OCI-LY3 (cell line): Measurements from ENCODE around the gene CLDN14.

ENCODE experiments used
- H2AFZ ChIP-seq: fragments of 200-600, 300-600 bp; shearing (Covaris generic); 2 replicates; pipeline ENCODE4 v1.6.0; 2014; ENCODE audit warnings: antibody characterized with exemption, low read depth, low read length
- H3K27ac ChIP-seq: fragments of 200-600, 300-600 bp; sonication (generic); 2 replicates; pipeline ENCODE4 v1.5.1; 2014; ENCODE audit warnings: mild to moderate bottlenecking, low read length, moderate library complexity, mixed read lengths
- H3K27me3 ChIP-seq: fragments of 200-600, 300-600 bp; sonication (generic); 2 replicates; pipeline ENCODE4 v1.6.1; 2014; ENCODE audit warnings: low read depth, low read length, mixed read lengths
- H3K36me3 ChIP-seq: fragments of 200-600, 300-600 bp; sonication (generic); replicated peaks from 2 replicates; pipeline ENCODE3; 2014; ENCODE audit warnings: low read depth, low read length, mixed read lengths
- H3K4me1 ChIP-seq: fragments of 300-600, 200-600 bp; sonication (generic); 2 replicates; pipeline ENCODE4 v1.6.1; 2014; ENCODE audit warnings: low read length, mixed read lengths
- H3K4me2 ChIP-seq: fragments of 200-600, 300-600 bp; sonication (generic); 2 replicates; pipeline ENCODE4 v1.6.1; 2014; ENCODE audit warnings: low read length, mixed read lengths
- H3K4me3 ChIP-seq: fragments of 300-600, 200-600 bp; sonication (generic); 2 replicates; pipeline ENCODE4 v1.5.1; 2014; ENCODE audit warnings: antibody characterized with exemption, mild to moderate bottlenecking, low read length, moderate library complexity
- H3K79me2 ChIP-seq: fragments of 300-600, 200-600 bp; shearing (Covaris generic); 2 replicates; pipeline ENCODE4 v1.6.1; 2014; ENCODE audit warnings: mild to moderate bottlenecking, low read length, mixed read lengths
- H3K9ac ChIP-seq: fragments of 300-600, 200-600 bp; shearing (Covaris generic); 2 replicates; pipeline ENCODE4 v1.6.0; 2014; ENCODE audit warnings: mild to moderate bottlenecking, low read length, moderate library complexity
- H3K9me3 ChIP-seq: fragments of 200-600, 300-600 bp; shearing (Covaris generic); 2 replicates; pipeline ENCODE4 v1.6.1; 2014; ENCODE audit warnings: low read length, mixed read lengths; ENCODE audit not compliant: insufficient read depth
- H4K20me1 ChIP-seq: fragments of 200-600, 300-600 bp; sonication (generic); 2 replicates; pipeline ENCODE4 v1.6.1; 2016; ENCODE audit warnings: low read length, mixed read lengths; ENCODE audit not compliant: insufficient read depth
- CTCF ChIP-seq: fragments of 200-600, 300-600 bp; sonication (generic); IDR thresholded peaks from 2 replicates; pipeline ENCODE4 v1.5.1; 2014; ENCODE audit warnings: antibody characterized with exemption, low read length, low read depth
- EZH2phosphoT487 ChIP-seq: fragments of 200-600 bp; shearing (Covaris generic); IDR thresholded peaks from 2 replicates; pipeline ENCODE4 v1.6.1; 2018; ENCODE audit warnings: antibody characterized with exemption, mixed run types, low read depth

Gene CLDN14

GRCh38 chr21:36499578-36500471 lies 19.9 kb upstream of the CLDN14 start:
- Histone ChIP-seq H3K27me3 (no peaks in the 10 kb centered on the region), H3K9me3 (no peaks in the 10 kb centered on the region), H3K4me2 (no peak overlapping the region), H3K36me3 (peaks cover 14% of the 10 kb centered on the region), H3K4me3 (no peak overlapping the region), H3K79me2 (no peaks in the 10 kb centered on the region), H2AFZ (no peak overlapping the region), H4K20me1 (no peaks in the 10 kb centered on the region), H3K4me1 (peaks cover 9% of the 10 kb centered on the region), H3K27ac (no peak overlapping the region), H3K9ac (no peak overlapping the region)
- TF ChIP-seq CTCF (no peak), EZH2phosphoT487 (no peak)

- Histone ChIP-seq H4K20me1 (no peaks in the 10 kb centered on the region), H3K36me3 (no peaks in the 10 kb centered on the region), H3K4me1 (no peaks in the 10 kb centered on the region), H3K27me3 (no peaks in the 10 kb centered on the region), H3K9ac (no peak overlapping the region), H3K4me3 (no peak overlapping the region), H3K4me2 (no peak overlapping the region), H3K9me3 (no peaks in the 10 kb centered on the region), H3K27ac (no peak overlapping the region), H2AFZ (no peak overlapping the region), H3K79me2 (no peaks in the 10 kb centered on the region)
- TF ChIP-seq EZH2phosphoT487 (no peak), CTCF (no peak)
Observed at GRCh38 chr21:36494557-36494956, 14.6 kb upstream of the CLDN14 start.

GRCh38 chr21:36491209-36491910 lies 11.4 kb upstream of the CLDN14 start:
- Histone ChIP-seq H2AFZ (no peak overlapping the region), H3K4me3 (no peak overlapping the region), H3K36me3 (no peaks in the 10 kb centered on the region), H3K4me1 (peaks cover 8% of the 10 kb centered on the region), H3K9ac (no peak overlapping the region), H3K4me2 (no peak overlapping the region), H3K27me3 (no peaks in the 10 kb centered on the region), H3K9me3 (no peaks in the 10 kb centered on the region), H3K27ac (no peak overlapping the region), H4K20me1 (no peaks in the 10 kb centered on the region), H3K79me2 (no peaks in the 10 kb centered on the region)
- TF ChIP-seq EZH2phosphoT487 (no peak), CTCF (no peak)

GRCh38 chr21:36489776-36490165 lies 9.8 kb upstream of the CLDN14 start:
- Histone ChIP-seq H3K27me3 (no peaks in the 10 kb centered on the region), H3K79me2 (no peaks in the 10 kb centered on the region), H3K4me1 (peaks cover 11% of the 10 kb centered on the region), H3K4me3 (no peak overlapping the region), H3K27ac (no peak overlapping the region), H3K4me2 (no peak overlapping the region), H3K9ac (no peak overlapping the region), H3K36me3 (no peaks in the 10 kb centered on the region), H3K9me3 (no peaks in the 10 kb centered on the region), H2AFZ (no peak overlapping the region), H4K20me1 (no peaks in the 10 kb centered on the region)
- no peak for TF ChIP-seq CTCF
- no peak for TF ChIP-seq EZH2phosphoT487
